HepG2 (cell line): ENCODE measurements around the gene INPP4B. TPM values are rescaled to one million over a fixed set of nuclear protein-coding genes. Genes with fewer than 3 reads are reported as not detected.

ENCODE experiments used
- ATAC-seq: fragments of 200-7000 bp; cut with Tn5 transposase; 3 replicates; pipeline ENCODE4 v1.9.1; 2020; ENCODE audit warnings: mild to moderate bottlenecking, moderate library complexity
- BruUV-seq: library from RNA; stranded (reverse); fragments of 400-500 nt; replicated peaks from 2 replicates; lab custom pipeline; 2021; lab: Mats Ljungman, UMichigan
- CTCF ChIA-PET: fragments of 300-600 bp; formaldehyde crosslinking; extraction: SDS; loops from one replicate; lab custom pipeline; 2021; ENCODE audit warnings: low total read pairs, inconsistent platforms, low intra/inter-chr PET ratio; lab: Yijun Ruan, JAX
- POLR2A ChIA-PET: fragments of 350-600 bp; sonication (Branson Sonifier 250); formaldehyde crosslinking; loops from one replicate; lab custom pipeline; 2020; ENCODE audit warnings: antibody characterized with exemption, inconsistent platforms; lab: Yijun Ruan, JAX
- DNase-seq: peaks from one replicate; pipeline ENCODE4 v3.0.0-alpha.2; 2015; ENCODE audit warnings: low spot score
- FAIRE-seq: peaks from 3 replicates; lab custom pipeline; 2011; peaks lifted over from hg19 to GRCh38; lab: Jason Lieb, UNC
- H2AFZ ChIP-seq: one replicate; pipeline ENCODE4 v1.6.1; 2011; ENCODE audit warnings: low read length, inconsistent platforms
- H3K27ac ChIP-seq: fragments of 300-600 bp; 3 replicates; pipeline ENCODE4 v1.8.0; 2011; ENCODE audit warnings: mixed run types, mild to moderate bottlenecking, mixed read lengths, low read length, inconsistent platforms; ENCODE audit not compliant: insufficient read depth; ENCODE audit errors: extremely low read length
- H3K27me3 ChIP-seq, 2 experiments: fragments of 200-600 bp in 1 of 2; 2 replicates in 1 of 2; 3 replicates in 1 of 2; pipeline versions ENCODE4 v1.6.0 to v1.8.0; 2011; ENCODE audit warnings: low read length in 2 of 2, mild to moderate bottlenecking in 2 of 2, moderate library complexity in 2 of 2, inconsistent platforms in 1 of 2; ENCODE audit not compliant: insufficient read depth in 2 of 2, control insufficient read depth in 1 of 2
- H3K36me3 ChIP-seq, 2 experiments: fragments of 200-600 bp in 1 of 2; replicated peaks in 1 of 2; 2 replicates in 1 of 2; 3 replicates in 1 of 2; pipeline versions ENCODE4 v1.5.1 to v1.8.0; 2011; ENCODE audit warnings: low read length in 2 of 2, inconsistent platforms in 1 of 2; ENCODE audit not compliant: insufficient read depth in 2 of 2, control insufficient read depth in 1 of 2
- H3K4me1 ChIP-seq: 2 replicates; pipeline ENCODE4 v1.5.1; 2012; ENCODE audit warnings: low read length, inconsistent platforms; ENCODE audit not compliant: insufficient read depth
- H3K4me2 ChIP-seq: 2 replicates; pipeline ENCODE4 v1.6.0; 2011; ENCODE audit warnings: low read depth, low read length, inconsistent platforms
- H3K4me3 ChIP-seq, 3 experiments: fragments of 200-600 bp in 1 of 3; sonication (generic), shearing (Covaris generic) in 1 of 3; replicated peaks in 1 of 3; 2 replicates each; pipeline ENCODE4 v1.5.1; 2011 to 2016; ENCODE audit warnings: low read length in 3 of 3, inconsistent platforms in 2 of 3, low read depth in 2 of 3, mild to moderate bottlenecking in 2 of 3, control low read depth in 1 of 3, mixed read lengths in 1 of 3; ENCODE audit not compliant: insufficient read depth in 1 of 3
- H3K79me2 ChIP-seq: one replicate; pipeline ENCODE4 v1.6.1; 2011; ENCODE audit warnings: low read length, inconsistent platforms; ENCODE audit not compliant: insufficient read depth
- H3K9ac ChIP-seq: 2 replicates; pipeline ENCODE4 v1.6.0; 2011; ENCODE audit warnings: mild to moderate bottlenecking, low read depth, low read length, inconsistent platforms; ENCODE audit not compliant: insufficient read depth
- H3K9me3 ChIP-seq: 2 replicates; pipeline ENCODE4 v1.5.1; 2012; ENCODE audit warnings: mild to moderate bottlenecking, low read length
- H4K20me1 ChIP-seq: 2 replicates; pipeline ENCODE4 v1.6.0; 2011; ENCODE audit warnings: inconsistent platforms, mild to moderate bottlenecking, low read length, moderate library complexity; ENCODE audit not compliant: insufficient read depth
- ESRRA ChIP-seq: sonication (generic); formaldehyde crosslinking; IDR thresholded peaks from 2 replicates; pipeline ENCODE4 v1.5.1; 2020; ENCODE audit warnings: mild to moderate bottlenecking, low read depth, missing genetic modification reagents
- ETV5 ChIP-seq: IDR thresholded peaks from 2 replicates; pipeline ENCODE4 v1.6.1; 2018; ENCODE audit warnings: missing biosample characterization, missing genetic modification reagents, inconsistent platforms, borderline replicate concordance
- KAT2B ChIP-seq: fragments of 150-350 bp; IDR thresholded peaks from 2 replicates; pipeline ENCODE4 v1.6.1; 2014; ENCODE audit warnings: low read depth, low read length, borderline replicate concordance
- KDM1A ChIP-seq: IDR thresholded peaks from 2 replicates; pipeline ENCODE4 v1.6.1; 2016; ENCODE audit warnings: missing compliant biosample characterization
- ONECUT2 ChIP-seq: sonication (generic); formaldehyde crosslinking; IDR thresholded peaks from 2 replicates; pipeline ENCODE4 v1.4.0; 2020; ENCODE audit warnings: missing genetic modification reagents
- SMAD9 ChIP-seq: sonication (generic); formaldehyde crosslinking; IDR thresholded peaks from 2 replicates; pipeline ENCODE4 v1.5.1; 2020; ENCODE audit warnings: mild to moderate bottlenecking, missing genetic modification reagents
- ZNF124 ChIP-seq: sonication (generic); formaldehyde crosslinking; IDR thresholded peaks from 2 replicates; pipeline ENCODE4 v1.4.0; 2020; ENCODE audit warnings: missing genetic modification reagents
- WGBS: methylation state at CpG from one replicate; pipeline ENCODE4 v1.1.6; 2017; ENCODE audit warnings: low lambda C conversion rate; 5-methylcytosine and 5-hydroxymethylcytosine counted together
- in situ Hi-C: cut with HindIII; loops from 2 replicates; pipeline ENCODE4 v1.10.0; 2017; ENCODE audit warnings: low pct_unique_long_range_greater_than_20kb; ENCODE audit not compliant: extremely low pct_ligation_motif_present
- intact Hi-C: fragments of 100-400 bp; cut with micrococcal nuclease; formaldehyde crosslinking; loops from one replicate; pipeline ENCODE4 v1.10.0; 2022; ENCODE audit not compliant: unreplicated experiment
- polyA plus RNA-seq, 8 experiments: library from polyadenylated mRNA; depleted of rRNA in 3 of 8; stranded (reverse) in 7 of 8; unstranded in 1 of 8; fragments of >200 nt; fragmentation: Illumina TruSeq in 4 of 8; extraction: Trizol in 4 of 8; gene quantifications; 2 replicates each; pipeline versions ENCODE4 v1.2.1 to v1.2.3, GENCODE V29; 2011 to 2016; ENCODE audit warnings: low read depth in 4 of 8, missing spikeins in 1 of 8, mixed read lengths in 1 of 8; ENCODE audit not compliant: insufficient read depth in 1 of 8
- total RNA-seq, 5 experiments: library from RNA; depleted of rRNA; stranded (reverse); fragments of >200 nt; fragmentation: Illumina TruSeq; extraction: Trizol; gene quantifications; 2 replicates each; pipeline ENCODE4 v1.2.3, GENCODE V29; 2016; ENCODE audit warnings: low read depth in 1 of 5
- TF ChIP-seq, protein P1 (sequence below): sonication (generic); formaldehyde crosslinking; IDR thresholded peaks from 2 replicates; pipeline ENCODE4 v1.9.0; 2022; ENCODE audit warnings: missing genetic modification reagents, mild to moderate bottlenecking, borderline replicate concordance
- TF ChIP-seq, protein P2 (sequence below): fragments of 450-650 bp; IDR thresholded peaks from 2 replicates; pipeline ENCODE4 v1.6.1; 2016
- TF ChIP-seq, protein P3 (sequence below): sonication (generic); formaldehyde crosslinking; IDR thresholded peaks from 2 replicates; pipeline ENCODE4 v1.4.0; 2020; ENCODE audit warnings: missing genetic modification reagents

The INPP4B gene
- total and polyA plus RNA-seq, 2 of the 13 experiments (the other 11 are each of a cell fraction or from before 2014, with no cell fraction given): not detected

- no peak for TF ChIP-seq KAT2B
These were observed 365.9 kb downstream of the INPP4B start (continued) for GRCh38 chr4:142480244-142480643.

DNA sequence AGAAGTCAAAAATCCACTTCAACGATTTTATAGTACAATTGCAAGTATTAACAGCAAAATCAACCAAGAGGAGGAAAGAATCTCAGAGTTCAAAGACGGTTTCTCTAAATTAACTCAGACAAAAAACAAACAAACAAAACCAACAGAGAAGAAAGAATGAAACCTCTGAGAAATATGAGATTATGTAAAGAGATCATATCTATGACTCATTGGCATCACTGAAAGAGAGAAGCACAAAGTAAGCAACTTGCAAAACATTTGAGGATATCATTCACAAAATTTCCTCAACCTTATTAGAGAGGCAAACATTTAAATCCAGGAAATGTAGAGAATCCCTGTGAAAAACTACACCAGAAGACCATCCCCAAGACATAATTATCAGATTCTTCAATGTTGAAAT is 370.4 kb downstream of the INPP4B start:
- TF ChIP-seq KDM1A (no peak), ONECUT2 (no peak), ZNF124 (CRISPR knock-in tag) (no peak), ESRRA (CRISPR knock-in tag) (no peak), SMAD9 (CRISPR knock-in tag) (no peak), ETV5 (CRISPR knock-in tag) (no peak)
- TF ChIP-seq, protein P1, sequence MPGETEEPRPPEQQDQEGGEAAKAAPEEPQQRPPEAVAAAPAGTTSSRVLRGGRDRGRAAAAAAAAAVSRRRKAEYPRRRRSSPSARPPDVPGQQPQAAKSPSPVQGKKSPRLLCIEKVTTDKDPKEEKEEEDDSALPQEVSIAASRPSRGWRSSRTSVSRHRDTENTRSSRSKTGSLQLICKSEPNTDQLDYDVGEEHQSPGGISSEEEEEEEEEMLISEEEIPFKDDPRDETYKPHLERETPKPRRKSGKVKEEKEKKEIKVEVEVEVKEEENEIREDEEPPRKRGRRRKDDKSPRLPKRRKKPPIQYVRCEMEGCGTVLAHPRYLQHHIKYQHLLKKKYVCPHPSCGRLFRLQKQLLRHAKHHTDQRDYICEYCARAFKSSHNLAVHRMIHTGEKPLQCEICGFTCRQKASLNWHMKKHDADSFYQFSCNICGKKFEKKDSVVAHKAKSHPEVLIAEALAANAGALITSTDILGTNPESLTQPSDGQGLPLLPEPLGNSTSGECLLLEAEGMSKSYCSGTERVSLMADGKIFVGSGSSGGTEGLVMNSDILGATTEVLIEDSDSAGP (CRISPR knock-in tag): no peak
- TF ChIP-seq, protein P2, sequence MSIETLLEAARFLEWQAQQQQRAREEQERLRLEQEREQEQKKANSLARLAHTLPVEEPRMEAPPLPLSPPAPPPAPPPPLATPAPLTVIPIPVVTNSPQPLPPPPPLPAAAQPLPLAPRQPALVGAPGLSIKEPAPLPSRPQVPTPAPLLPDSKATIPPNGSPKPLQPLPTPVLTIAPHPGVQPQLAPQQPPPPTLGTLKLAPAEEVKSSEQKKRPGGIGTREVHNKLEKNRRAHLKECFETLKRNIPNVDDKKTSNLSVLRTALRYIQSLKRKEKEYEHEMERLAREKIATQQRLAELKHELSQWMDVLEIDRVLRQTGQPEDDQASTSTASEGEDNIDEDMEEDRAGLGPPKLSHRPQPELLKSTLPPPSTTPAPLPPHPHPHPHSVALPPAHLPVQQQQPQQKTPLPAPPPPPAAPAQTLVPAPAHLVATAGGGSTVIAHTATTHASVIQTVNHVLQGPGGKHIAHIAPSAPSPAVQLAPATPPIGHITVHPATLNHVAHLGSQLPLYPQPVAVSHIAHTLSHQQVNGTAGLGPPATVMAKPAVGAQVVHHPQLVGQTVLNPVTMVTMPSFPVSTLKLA: no peak
- TF ChIP-seq, protein P3, sequence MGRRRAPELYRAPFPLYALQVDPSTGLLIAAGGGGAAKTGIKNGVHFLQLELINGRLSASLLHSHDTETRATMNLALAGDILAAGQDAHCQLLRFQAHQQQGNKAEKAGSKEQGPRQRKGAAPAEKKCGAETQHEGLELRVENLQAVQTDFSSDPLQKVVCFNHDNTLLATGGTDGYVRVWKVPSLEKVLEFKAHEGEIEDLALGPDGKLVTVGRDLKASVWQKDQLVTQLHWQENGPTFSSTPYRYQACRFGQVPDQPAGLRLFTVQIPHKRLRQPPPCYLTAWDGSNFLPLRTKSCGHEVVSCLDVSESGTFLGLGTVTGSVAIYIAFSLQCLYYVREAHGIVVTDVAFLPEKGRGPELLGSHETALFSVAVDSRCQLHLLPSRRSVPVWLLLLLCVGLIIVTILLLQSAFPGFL (CRISPR knock-in tag): no peak
- ATAC-seq: no peak
- Histone ChIP-seq H2AFZ (no peak overlapping the region), H3K27me3 (no peaks in the 10 kb centered on the region; a peak in 1 of 5 replicates), H3K9ac (no peak overlapping the region), H3K4me2 (no peak overlapping the region), H3K27ac (no peak overlapping the region), H3K79me2 (no peaks in the 10 kb centered on the region), H3K4me3 (no peak overlapping the region), H3K9me3 (no peaks in the 10 kb centered on the region), H3K4me1 (no peaks in the 10 kb centered on the region), H3K36me3 (no peaks in the 10 kb centered on the region), H4K20me1 (no peaks in the 10 kb centered on the region)
- no peak for FAIRE-seq
- in situ Hi-C loops (no loop called here), intact Hi-C loops (no loop called here)
- WGBS: 0% methylated on average over 2 of the region's 2 CpGs
- ChIA-PET POLR2A (no interaction called here), CTCF (no interaction called here)
- BruUV-seq: no TSS peak
- no peak for DNase-seq
